ENCODE data around the gene PDGFRA. TPM values are rescaled to one million over a fixed set of nuclear protein-coding genes. Genes with fewer than 3 reads are reported as not detected.

Gene PDGFRA
- total and polyA plus RNA-seq, 10 of the 15 experiments (the other 5 are each of a cell fraction or from before 2014, with no cell fraction given), result 0.01 to 0.28 (median 0.06) TPM; not detected in 5

DNA sequence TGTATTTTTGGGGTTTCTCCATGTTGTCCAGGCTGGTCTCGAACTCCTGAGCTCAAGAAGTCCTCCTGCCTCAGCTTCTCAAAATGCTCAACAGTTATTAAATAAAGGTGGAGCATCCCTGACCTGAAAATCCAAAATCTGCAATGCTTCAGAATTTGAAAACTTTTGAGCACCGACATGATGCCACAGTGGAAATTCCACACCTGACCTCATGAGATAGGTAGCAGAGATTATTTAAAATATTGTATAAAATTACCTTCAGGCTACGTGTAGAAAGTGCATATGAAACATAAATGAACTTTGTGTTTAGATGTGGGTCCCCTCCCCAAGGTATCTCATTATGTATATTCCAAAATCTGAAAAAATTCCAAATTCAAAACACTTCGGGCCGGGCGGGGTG, 42.7 kb upstream of the PDGFRA start:
- ChIA-PET SMC1A (ENCODE audit: uncharacterized antibody, unreplicated experiment) (no interaction called here), CTCF (no interaction called here), POLR2A (no interaction called here), RAD21 (ENCODE audit: unreplicated experiment) (no interaction called here)
- no peak overlapping the region for H3K4me3 ChIP-seq
- no peaks in the 10 kb centered on the region for H3K9me3 ChIP-seq (replicated peaks; ENCODE audit: control insufficient read depth, insufficient read depth, low read length)
- in situ Hi-C loops (cut with MboI), result no loop called here
- no peaks in the 10 kb centered on the region for H3K79me2 ChIP-seq (ENCODE audit: control insufficient read depth, insufficient read depth, low read length)
- H3K4me1 ChIP-seq (ENCODE audit: control insufficient read depth, insufficient read depth, low read length), result no peaks in the 10 kb centered on the region
- no peaks in the 10 kb centered on the region for H4K20me1 ChIP-seq (ENCODE audit: control insufficient read depth, insufficient read depth)
- intact Hi-C loops (cut with micrococcal nuclease; ENCODE audit: unreplicated experiment), result no loop called here
- H2AFZ ChIP-seq (ENCODE audit: control insufficient read depth, low read depth, low read length), result no peak overlapping the region
- no peak overlapping the region for H3K9ac ChIP-seq (ENCODE audit: control insufficient read depth, insufficient read depth, low read length)
- DNase-seq (ENCODE audit: low read depth, low spot score), result no peak
- FAIRE-seq, result no peak
- WGBS (ENCODE audit: insufficient coverage, insufficient replicate concordance, low lambda C conversion rate, missing lambda C conversion rate), result 43% methylated on average over 6 of the region's 6 CpGs
- no peak for ATAC-seq
- H3K27ac ChIP-seq (ENCODE audit: control insufficient read depth, insufficient read depth), result no peak overlapping the region
- H3K36me3 ChIP-seq (ENCODE audit: control insufficient read depth in 2 of 2, insufficient read depth in 2 of 2, low read length in 1 of 2), result no peaks in the 10 kb centered on the region
- peaks cover 0 to 2% of the 10 kb centered on the region in 2 experiments; a peak in 3 of 4 replicates for H3K27me3 ChIP-seq (replicated peaks in 1 of 2; ENCODE audit: control insufficient read depth in 2 of 2, insufficient read depth in 2 of 2, low read length in 1 of 2)
- no peak overlapping the region for H3K4me2 ChIP-seq (ENCODE audit: control insufficient read depth, insufficient read depth)
- BruUV-seq (replicated peaks), result no TSS peak
- TF ChIP-seq FOXK2 (IDR thresholded peaks at IDR 0.05) (no peak), MTA2 (IDR thresholded peaks at IDR 0.05; ENCODE audit: low read depth) (no peak), BACH1 (IDR thresholded peaks at IDR 0.05; ENCODE audit: borderline replicate concordance) (no peak), EGR1 (IDR thresholded peaks at IDR 0.05; ENCODE audit: borderline replicate concordance in 1 of 2, low read depth in 2 of 2, low read length in 2 of 2) (no peak), MEF2B (IDR thresholded peaks at IDR 0.05; ENCODE audit: partially characterized antibody, poor library complexity, severe bottlenecking) (no peak), KDM1A (IDR thresholded peaks at IDR 0.05; ENCODE audit: borderline replicate concordance) (no peak), HDAC2 (IDR thresholded peaks at IDR 0.05) (no peak), WRNIP1 (IDR thresholded peaks at IDR 0.05; ENCODE audit: borderline replicate concordance, low read depth, low read length) (no peak), LARP7 (IDR thresholded peaks at IDR 0.05) (no peak), CBX3 (IDR thresholded peaks at IDR 0.05; ENCODE audit: borderline replicate concordance, low read depth) (no peak), IRF4 (IDR thresholded peaks at IDR 0.05; ENCODE audit: low read depth, low read length) (no peak), SREBF2 (IDR thresholded peaks at IDR 0.05; ENCODE audit: low read length) (no peak)
- TF ChIP-seq, protein P1, sequence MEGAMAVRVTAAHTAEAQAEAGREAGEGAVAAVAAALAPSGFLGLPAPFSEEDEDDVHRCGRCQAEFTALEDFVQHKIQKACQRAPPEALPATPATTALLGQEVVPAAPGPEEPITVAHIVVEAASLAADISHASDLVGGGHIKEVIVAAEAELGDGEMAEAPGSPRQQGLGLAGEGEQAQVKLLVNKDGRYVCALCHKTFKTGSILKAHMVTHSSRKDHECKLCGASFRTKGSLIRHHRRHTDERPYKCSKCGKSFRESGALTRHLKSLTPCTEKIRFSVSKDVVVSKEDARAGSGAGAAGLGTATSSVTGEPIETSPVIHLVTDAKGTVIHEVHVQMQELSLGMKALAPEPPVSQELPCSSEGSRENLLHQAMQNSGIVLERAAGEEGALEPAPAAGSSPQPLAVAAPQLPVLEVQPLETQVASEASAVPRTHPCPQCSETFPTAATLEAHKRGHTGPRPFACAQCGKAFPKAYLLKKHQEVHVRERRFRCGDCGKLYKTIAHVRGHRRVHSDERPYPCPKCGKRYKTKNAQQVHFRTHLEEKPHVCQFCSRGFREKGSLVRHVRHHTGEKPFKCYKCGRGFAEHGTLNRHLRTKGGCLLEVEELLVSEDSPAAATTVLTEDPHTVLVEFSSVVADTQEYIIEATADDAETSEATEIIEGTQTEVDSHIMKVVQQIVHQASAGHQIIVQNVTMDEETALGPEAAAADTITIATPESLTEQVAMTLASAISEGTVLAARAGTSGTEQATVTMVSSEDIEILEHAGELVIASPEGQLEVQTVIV (IDR thresholded peaks at IDR 0.05; ENCODE audit: borderline replicate concordance, partially characterized antibody), result no peak
- TF ChIP-seq, protein P2, sequence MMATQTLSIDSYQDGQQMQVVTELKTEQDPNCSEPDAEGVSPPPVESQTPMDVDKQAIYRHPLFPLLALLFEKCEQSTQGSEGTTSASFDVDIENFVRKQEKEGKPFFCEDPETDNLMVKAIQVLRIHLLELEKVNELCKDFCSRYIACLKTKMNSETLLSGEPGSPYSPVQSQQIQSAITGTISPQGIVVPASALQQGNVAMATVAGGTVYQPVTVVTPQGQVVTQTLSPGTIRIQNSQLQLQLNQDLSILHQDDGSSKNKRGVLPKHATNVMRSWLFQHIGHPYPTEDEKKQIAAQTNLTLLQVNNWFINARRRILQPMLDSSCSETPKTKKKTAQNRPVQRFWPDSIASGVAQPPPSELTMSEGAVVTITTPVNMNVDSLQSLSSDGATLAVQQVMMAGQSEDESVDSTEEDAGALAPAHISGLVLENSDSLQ (IDR thresholded peaks at IDR 0.05), result no peak
- TF ChIP-seq, protein P3, sequence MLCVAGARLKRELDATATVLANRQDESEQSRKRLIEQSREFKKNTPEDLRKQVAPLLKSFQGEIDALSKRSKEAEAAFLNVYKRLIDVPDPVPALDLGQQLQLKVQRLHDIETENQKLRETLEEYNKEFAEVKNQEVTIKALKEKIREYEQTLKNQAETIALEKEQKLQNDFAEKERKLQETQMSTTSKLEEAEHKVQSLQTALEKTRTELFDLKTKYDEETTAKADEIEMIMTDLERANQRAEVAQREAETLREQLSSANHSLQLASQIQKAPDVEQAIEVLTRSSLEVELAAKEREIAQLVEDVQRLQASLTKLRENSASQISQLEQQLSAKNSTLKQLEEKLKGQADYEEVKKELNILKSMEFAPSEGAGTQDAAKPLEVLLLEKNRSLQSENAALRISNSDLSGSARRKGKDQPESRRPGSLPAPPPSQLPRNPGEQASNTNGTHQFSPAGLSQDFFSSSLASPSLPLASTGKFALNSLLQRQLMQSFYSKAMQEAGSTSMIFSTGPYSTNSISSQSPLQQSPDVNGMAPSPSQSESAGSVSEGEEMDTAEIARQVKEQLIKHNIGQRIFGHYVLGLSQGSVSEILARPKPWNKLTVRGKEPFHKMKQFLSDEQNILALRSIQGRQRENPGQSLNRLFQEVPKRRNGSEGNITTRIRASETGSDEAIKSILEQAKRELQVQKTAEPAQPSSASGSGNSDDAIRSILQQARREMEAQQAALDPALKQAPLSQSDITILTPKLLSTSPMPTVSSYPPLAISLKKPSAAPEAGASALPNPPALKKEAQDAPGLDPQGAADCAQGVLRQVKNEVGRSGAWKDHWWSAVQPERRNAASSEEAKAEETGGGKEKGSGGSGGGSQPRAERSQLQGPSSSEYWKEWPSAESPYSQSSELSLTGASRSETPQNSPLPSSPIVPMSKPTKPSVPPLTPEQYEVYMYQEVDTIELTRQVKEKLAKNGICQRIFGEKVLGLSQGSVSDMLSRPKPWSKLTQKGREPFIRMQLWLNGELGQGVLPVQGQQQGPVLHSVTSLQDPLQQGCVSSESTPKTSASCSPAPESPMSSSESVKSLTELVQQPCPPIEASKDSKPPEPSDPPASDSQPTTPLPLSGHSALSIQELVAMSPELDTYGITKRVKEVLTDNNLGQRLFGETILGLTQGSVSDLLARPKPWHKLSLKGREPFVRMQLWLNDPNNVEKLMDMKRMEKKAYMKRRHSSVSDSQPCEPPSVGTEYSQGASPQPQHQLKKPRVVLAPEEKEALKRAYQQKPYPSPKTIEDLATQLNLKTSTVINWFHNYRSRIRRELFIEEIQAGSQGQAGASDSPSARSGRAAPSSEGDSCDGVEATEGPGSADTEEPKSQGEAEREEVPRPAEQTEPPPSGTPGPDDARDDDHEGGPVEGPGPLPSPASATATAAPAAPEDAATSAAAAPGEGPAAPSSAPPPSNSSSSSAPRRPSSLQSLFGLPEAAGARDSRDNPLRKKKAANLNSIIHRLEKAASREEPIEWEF (IDR thresholded peaks at IDR 0.05; ENCODE audit: insufficient replicate concordance, low read depth, low read length), result no peak
